PC-3 (cell line): ENCODE data around the gene GSTA2. TPM values are rescaled to one million over a fixed set of nuclear protein-coding genes. Genes with fewer than 3 reads are reported as not detected.
A peak's percentile ranks its signal among the peaks of the same experiment; 100 is the strongest.

Source experiments
- ATAC-seq: fragments of 200-7000 bp; cut with Tn5 transposase; 2 replicates; pipeline ENCODE4 v1.9.1; 2020; ENCODE audit warnings: mild to moderate bottlenecking, moderate library complexity
- BruUV-seq: library from RNA; stranded (reverse); fragments of 400-500 nt; replicated peaks from 2 replicates; lab custom pipeline; 2021; lab: Mats Ljungman, UMichigan
- CTCF ChIA-PET: fragments of 300-600 bp; sonication (Branson Sonifier 250); formaldehyde crosslinking; loops from one replicate; lab custom pipeline; 2022; ENCODE audit warnings: antibody characterized with exemption; lab: Charles Lee
- POLR2A ChIA-PET: fragments of 300-600 bp; sonication (Branson Sonifier 250); formaldehyde crosslinking; loops from one replicate; lab custom pipeline; 2022; ENCODE audit warnings: antibody characterized with exemption; ENCODE audit not compliant: unreplicated experiment; lab: Charles Lee
- DNase-seq: peaks from one replicate; pipeline ENCODE4 v3.0.0-alpha.2; 2015
- H2AFZ ChIP-seq: fragments of 300-600 bp; sonication (generic); 2 replicates; pipeline ENCODE4 v1.6.0; 2016; ENCODE audit warnings: antibody characterized with exemption, low read length
- H3F3A ChIP-seq: fragments of 300-600 bp; sonication (generic); one replicate; pipeline ENCODE4 v1.6.0; 2017; ENCODE audit warnings: antibody characterized with exemption, low read length, control low read depth, mild to moderate bottlenecking; ENCODE audit not compliant: unreplicated experiment
- H3K27ac ChIP-seq: fragments of 300-600 bp; sonication (generic); 2 replicates; pipeline ENCODE4 v1.5.1; 2016; ENCODE audit warnings: mild to moderate bottlenecking, low read length
- H3K27me3 ChIP-seq: fragments of 300-600 bp; sonication (generic); 2 replicates; pipeline ENCODE4 v1.6.1; 2016; ENCODE audit warnings: low read length, mixed read lengths
- H3K36me3 ChIP-seq: fragments of 300-600 bp; sonication (generic); 2 replicates; pipeline ENCODE4 v1.6.1; 2016; ENCODE audit warnings: low read depth, mixed run types, low read length, mixed read lengths
- H3K4me1 ChIP-seq: fragments of 300-600 bp; sonication (generic); 2 replicates; pipeline ENCODE4 v1.5.1; 2016; ENCODE audit warnings: low read length; ENCODE audit not compliant: insufficient read depth
- H3K4me2 ChIP-seq: fragments of 300-600 bp; sonication (generic); 2 replicates; pipeline ENCODE4 v1.6.0; 2016; ENCODE audit warnings: low read length
- H3K4me3 ChIP-seq: fragments of 300-600 bp; sonication (generic); 2 replicates; pipeline ENCODE4 v1.5.1; 2016; ENCODE audit warnings: mild to moderate bottlenecking, low read length, mixed read lengths
- H3K79me2 ChIP-seq: fragments of 300-600 bp; sonication (generic); 2 replicates; pipeline ENCODE4 v1.6.1; 2017; ENCODE audit warnings: low read length, mixed read lengths
- H3K9ac ChIP-seq: fragments of 300-600 bp; sonication (generic); 2 replicates; pipeline ENCODE4 v1.6.0; 2016; ENCODE audit warnings: mild to moderate bottlenecking, low read length
- H3K9me2 ChIP-seq: fragments of 300-600 bp; sonication (generic); replicated peaks from 2 replicates; pipeline ENCODE4 v1.6.1; 2016; ENCODE audit warnings: mixed run types, low read length, mixed read lengths
- H3K9me3 ChIP-seq: fragments of 300-600 bp; sonication (generic); 2 replicates; pipeline ENCODE4 v1.6.1; 2016; ENCODE audit warnings: low read length, mixed read lengths
- H4K20me1 ChIP-seq: fragments of 300-600 bp; sonication (generic); 2 replicates; pipeline ENCODE4 v1.6.1; 2016; ENCODE audit warnings: low read length, mixed read lengths
- EZH2 ChIP-seq: fragments of 300-600 bp; sonication (generic); IDR thresholded peaks from one replicate; pipeline ENCODE4 v1.6.1; 2017; ENCODE audit warnings: antibody characterized with exemption, mild to moderate bottlenecking, low read length; ENCODE audit not compliant: unreplicated experiment
- EZH2phosphoT487 ChIP-seq: fragments of 300-600 bp; sonication (generic); IDR thresholded peaks from 2 replicates; pipeline ENCODE4 v1.6.1; 2018; ENCODE audit warnings: mild to moderate bottlenecking, antibody characterized with exemption, low read length, borderline replicate concordance
- intact Hi-C: fragments of 100-400 bp; cut with micrococcal nuclease; formaldehyde crosslinking; loops from 2 replicates; pipeline ENCODE4 v1.9.0; 2023
- total RNA-seq: library from RNA; depleted of rRNA; stranded (reverse); fragments of >200 nt; gene quantifications from 2 replicates; pipeline ENCODE4 v1.2.3, GENCODE V29; 2014
- TF ChIP-seq, protein P1 (sequence below): fragments of 300-600 bp; sonication (generic); conservative IDR thresholded peaks from 2 replicates; pipeline ENCODE4 v1.5.1; 2017; ENCODE audit warnings: antibody characterized with exemption, low read depth, mild to moderate bottlenecking, low read length

GSTA2 gene
- total RNA-seq, 1 experiment from 2014 or later = not detected

DNA sequence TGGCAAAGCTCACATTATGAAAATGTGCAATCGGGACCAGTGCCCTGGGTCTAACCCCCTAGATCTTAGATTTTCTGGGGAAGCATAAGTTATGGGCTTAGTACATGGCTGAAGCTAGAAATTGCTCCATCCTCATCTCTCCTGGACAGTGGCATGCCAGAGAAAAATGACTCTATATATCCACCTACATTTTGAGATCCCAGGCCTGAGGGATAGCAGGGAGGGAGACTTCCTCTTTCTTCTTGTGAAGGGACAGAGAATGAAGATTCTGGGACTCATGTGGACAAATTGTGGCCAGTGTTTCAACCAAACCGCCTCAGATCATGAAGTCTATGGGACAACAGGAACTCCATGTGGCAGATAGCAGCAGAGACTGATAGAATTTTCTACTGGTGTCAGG is 35.4 kb downstream of the GSTA2 start:
- intact Hi-C loops = loop anchor here (1.0 to 10.0 kb wide), 3 partner anchors 157 to 334 kb away; partner anchors contain the start of gene GSTA4
- H3K27ac ChIP-seq = no peak overlapping the region

DNA sequence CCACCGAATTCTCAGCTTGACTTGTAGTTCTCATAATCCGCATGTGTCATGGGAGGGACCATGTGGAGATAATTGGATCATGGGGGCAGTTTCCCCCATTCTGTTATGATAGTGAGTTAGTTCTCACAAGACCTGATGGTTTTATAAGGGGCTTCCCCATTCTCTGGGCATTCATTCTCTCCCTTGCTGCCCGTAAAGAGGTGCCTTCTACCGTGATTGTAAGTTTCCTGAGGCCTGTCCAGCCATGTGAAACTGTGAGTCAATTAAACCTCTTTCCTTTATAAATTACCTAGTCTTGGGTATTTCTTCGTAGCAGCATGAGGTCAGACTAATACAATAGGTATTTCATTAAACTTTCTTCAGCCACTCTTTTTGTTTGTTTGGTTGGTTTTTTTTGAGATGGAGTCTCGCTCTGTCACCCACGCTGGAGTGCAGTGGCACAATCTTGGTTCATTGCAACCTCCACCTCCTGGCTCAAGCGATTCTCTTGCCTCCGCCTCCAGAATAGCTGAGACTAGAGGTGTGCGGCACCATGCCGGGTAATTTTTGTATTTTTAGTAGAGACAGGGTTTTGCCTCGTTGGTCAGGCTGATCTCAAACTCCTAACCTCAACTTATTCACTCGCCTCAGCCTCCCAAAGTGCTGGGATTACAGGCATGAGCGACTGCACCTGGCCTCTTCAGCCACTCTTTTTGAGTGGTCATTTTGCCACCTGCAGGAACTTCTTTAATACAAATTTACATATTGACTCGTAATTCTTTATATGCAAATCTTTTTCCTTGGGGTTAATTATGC is 36.3 kb downstream of the GSTA2 start:
- H3K4me2 ChIP-seq = peak overlapping the region; percentile 39; the same call in 1 of the 2 replicates
- peak; percentile 19 for DNase-seq
- no peak overlapping the region for H3K4me3 ChIP-seq
- H2AFZ ChIP-seq = no peak overlapping the region
- ChIA-PET CTCF (no interaction called here), POLR2A (no interaction called here)
- H3K79me2 ChIP-seq = no peaks in the 10 kb centered on the region
- intact Hi-C loops = loop anchor here (5.0 to 10.0 kb wide), 2 partner anchors 158 to 270 kb away; partner anchors contain the start of gene GSTA4
- H3K9me2 ChIP-seq = no peaks in the 10 kb centered on the region
- peaks cover 48% of the 10 kb centered on the region for H3K4me1 ChIP-seq
- H3K27me3 ChIP-seq = no peaks in the 10 kb centered on the region
- no peak for ATAC-seq
- peaks cover 12% of the 10 kb centered on the region for H3F3A ChIP-seq
- H3K9ac ChIP-seq = no peak overlapping the region
- no peaks in the 10 kb centered on the region for H4K20me1 ChIP-seq
- H3K9me3 ChIP-seq = no peaks in the 10 kb centered on the region
- TF ChIP-seq EZH2phosphoT487 = no peak
- TF ChIP-seq EZH2 = no peak
- TF ChIP-seq, protein P1, sequence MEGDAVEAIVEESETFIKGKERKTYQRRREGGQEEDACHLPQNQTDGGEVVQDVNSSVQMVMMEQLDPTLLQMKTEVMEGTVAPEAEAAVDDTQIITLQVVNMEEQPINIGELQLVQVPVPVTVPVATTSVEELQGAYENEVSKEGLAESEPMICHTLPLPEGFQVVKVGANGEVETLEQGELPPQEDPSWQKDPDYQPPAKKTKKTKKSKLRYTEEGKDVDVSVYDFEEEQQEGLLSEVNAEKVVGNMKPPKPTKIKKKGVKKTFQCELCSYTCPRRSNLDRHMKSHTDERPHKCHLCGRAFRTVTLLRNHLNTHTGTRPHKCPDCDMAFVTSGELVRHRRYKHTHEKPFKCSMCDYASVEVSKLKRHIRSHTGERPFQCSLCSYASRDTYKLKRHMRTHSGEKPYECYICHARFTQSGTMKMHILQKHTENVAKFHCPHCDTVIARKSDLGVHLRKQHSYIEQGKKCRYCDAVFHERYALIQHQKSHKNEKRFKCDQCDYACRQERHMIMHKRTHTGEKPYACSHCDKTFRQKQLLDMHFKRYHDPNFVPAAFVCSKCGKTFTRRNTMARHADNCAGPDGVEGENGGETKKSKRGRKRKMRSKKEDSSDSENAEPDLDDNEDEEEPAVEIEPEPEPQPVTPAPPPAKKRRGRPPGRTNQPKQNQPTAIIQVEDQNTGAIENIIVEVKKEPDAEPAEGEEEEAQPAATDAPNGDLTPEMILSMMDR = no peak
- H3K36me3 ChIP-seq = no peaks in the 10 kb centered on the region
- peak overlapping the region; percentile 94 for H3K27ac ChIP-seq
- no TSS peak for BruUV-seq

More for the DNA sequence above, 35.4 kb downstream of the GSTA2 start:
- no peak for ATAC-seq
- ChIA-PET POLR2A (no interaction called here), CTCF (no interaction called here)
- no peaks in the 10 kb centered on the region for H4K20me1 ChIP-seq
- no peaks in the 10 kb centered on the region for H3K36me3 ChIP-seq
- H3K4me1 ChIP-seq = peaks cover 48% of the 10 kb centered on the region
- peaks cover 12% of the 10 kb centered on the region for H3F3A ChIP-seq
- H3K27me3 ChIP-seq = no peaks in the 10 kb centered on the region
- H3K9ac ChIP-seq = no peak overlapping the region
- H3K4me2 ChIP-seq = no peak overlapping the region
- H3K9me3 ChIP-seq = no peaks in the 10 kb centered on the region
- no peak for DNase-seq
- no peaks in the 10 kb centered on the region for H3K9me2 ChIP-seq
- no peak overlapping the region for H2AFZ ChIP-seq
- H3K4me3 ChIP-seq = no peak overlapping the region
- no peaks in the 10 kb centered on the region for H3K79me2 ChIP-seq
- no peak for TF ChIP-seq EZH2
- TF ChIP-seq, protein P1 = no peak
- no peak for TF ChIP-seq EZH2phosphoT487
- no TSS peak for BruUV-seq
